Ishikawa (cell line): Measurements from ENCODE around the gene ABCB6.

Experiments
- CEBPB ChIP-seq: IDR thresholded peaks from 2 replicates; pipeline ENCODE4 v1.6.1; 2012
- CREB1 ChIP-seq: IDR thresholded peaks from 2 replicates; pipeline ENCODE4 v1.6.1; 2012; ENCODE audit warnings: low read depth
- EGR1 ChIP-seq: IDR thresholded peaks from 2 replicates; pipeline ENCODE4 v1.6.1; 2012
- EP300 ChIP-seq: IDR thresholded peaks from 2 replicates; pipeline ENCODE4 v1.6.1; 2012; ENCODE audit warnings: borderline replicate concordance
- FOXM1 ChIP-seq: IDR thresholded peaks from 2 replicates; pipeline ENCODE4 v1.6.1; 2012; ENCODE audit warnings: low read depth, borderline replicate concordance
- NFIC ChIP-seq: IDR thresholded peaks from 2 replicates; pipeline ENCODE4 v1.6.1; 2012
- RAD21 ChIP-seq: IDR thresholded peaks from 2 replicates; pipeline ENCODE4 v1.6.1; 2012; ENCODE audit warnings: low read depth
- REST ChIP-seq: IDR thresholded peaks from 2 replicates; pipeline ENCODE4 v1.6.1; 2012; ENCODE audit warnings: low read depth, mild to moderate bottlenecking
- TAF1 ChIP-seq: IDR thresholded peaks from 2 replicates; pipeline ENCODE4 v1.6.1; 2012; ENCODE audit warnings: low read depth, mild to moderate bottlenecking
- TCF12 ChIP-seq: IDR thresholded peaks from 2 replicates; pipeline ENCODE4 v1.6.1; 2012; ENCODE audit warnings: low read depth
- TEAD4 ChIP-seq: IDR thresholded peaks from 2 replicates; pipeline ENCODE4 v1.6.1; 2012
- YY1 ChIP-seq: IDR thresholded peaks from 2 replicates; pipeline ENCODE4 v1.6.1; 2012; ENCODE audit warnings: low read depth
- ZBTB7A ChIP-seq: IDR thresholded peaks from 2 replicates; pipeline ENCODE4 v1.6.1; 2012; ENCODE audit warnings: low read depth
- TF ChIP-seq, protein P1 (sequence below): IDR thresholded peaks from 2 replicates; pipeline ENCODE4 v1.6.1; 2012
- TF ChIP-seq, protein P2 (sequence below): IDR thresholded peaks from 2 replicates; pipeline ENCODE4 v1.6.1; 2012

The ABCB6 gene

DNA sequence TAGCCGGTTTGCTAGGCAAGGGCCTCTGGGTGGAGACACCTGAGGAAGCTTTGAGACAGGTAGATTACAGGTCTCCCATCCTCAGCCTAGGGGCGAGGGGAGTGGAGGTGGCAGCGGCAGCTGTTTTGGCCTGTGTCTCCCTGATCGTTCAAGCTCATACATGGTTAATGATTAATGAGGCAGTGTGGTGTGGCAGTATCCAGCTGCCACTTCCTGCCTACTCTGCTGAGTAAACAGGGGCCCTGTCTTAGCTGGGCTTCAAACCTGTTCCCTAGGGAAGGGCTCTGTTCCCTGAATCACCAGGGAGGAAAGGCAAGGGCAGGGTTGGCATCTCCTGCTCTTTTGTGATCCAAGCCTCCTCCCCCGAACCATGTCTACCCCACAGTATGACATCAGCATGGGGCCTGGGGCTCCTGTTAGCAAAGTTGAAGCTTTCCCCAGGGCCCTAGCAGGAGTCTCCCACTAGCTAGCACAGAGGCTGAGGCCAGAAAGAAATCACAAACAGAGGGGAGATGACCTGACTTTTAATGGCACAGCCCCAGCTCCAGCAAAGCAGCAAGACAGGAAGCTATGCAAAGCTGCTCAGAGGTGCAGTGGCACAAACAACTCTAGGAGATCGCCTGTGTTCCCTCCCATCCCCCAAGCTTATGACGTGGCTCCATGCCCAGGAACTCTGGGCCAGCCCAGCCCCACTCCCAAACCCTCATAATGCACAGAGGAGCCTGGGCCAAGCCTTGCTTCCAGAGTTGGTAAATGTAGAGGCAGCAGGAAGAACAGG lies 30.6 kb upstream of the ABCB6 start:
- TF ChIP-seq EP300 (no peak), NFIC (peak; percentile 57), FOXM1 (no peak), CREB1 (peak; percentile 70)
- TF ChIP-seq, protein P1, sequence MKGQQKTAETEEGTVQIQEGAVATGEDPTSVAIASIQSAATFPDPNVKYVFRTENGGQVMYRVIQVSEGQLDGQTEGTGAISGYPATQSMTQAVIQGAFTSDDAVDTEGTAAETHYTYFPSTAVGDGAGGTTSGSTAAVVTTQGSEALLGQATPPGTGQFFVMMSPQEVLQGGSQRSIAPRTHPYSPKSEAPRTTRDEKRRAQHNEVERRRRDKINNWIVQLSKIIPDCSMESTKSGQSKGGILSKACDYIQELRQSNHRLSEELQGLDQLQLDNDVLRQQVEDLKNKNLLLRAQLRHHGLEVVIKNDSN, result no peak
- TF ChIP-seq, protein P2, sequence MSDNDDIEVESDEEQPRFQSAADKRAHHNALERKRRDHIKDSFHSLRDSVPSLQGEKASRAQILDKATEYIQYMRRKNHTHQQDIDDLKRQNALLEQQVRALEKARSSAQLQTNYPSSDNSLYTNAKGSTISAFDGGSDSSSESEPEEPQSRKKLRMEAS, result no peak

DNA sequence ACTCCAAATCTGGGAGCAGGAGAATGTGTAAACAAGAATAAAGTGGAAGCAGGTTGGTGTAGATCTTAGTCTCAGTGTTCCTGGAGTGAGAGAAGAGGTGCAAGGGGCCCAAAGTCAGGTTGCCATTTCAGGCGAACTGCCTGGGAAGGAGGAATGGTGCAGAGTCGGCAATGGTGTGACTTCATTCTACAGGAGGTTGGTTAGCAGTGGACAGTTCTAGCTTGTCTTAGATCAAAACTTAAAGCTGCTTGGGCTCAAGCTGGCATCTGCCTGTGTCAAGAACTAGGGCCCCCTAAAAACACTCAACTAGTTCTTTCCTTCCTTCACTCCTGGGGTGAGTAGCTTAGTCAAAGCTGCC lies 30.1 kb upstream of the ABCB6 start:
- TF ChIP-seq, protein P1, result no peak
- TF ChIP-seq EP300, result no peak
- no peak for TF ChIP-seq TEAD4
- TF ChIP-seq TCF12, result no peak
- no peak for TF ChIP-seq FOXM1
- TF ChIP-seq, protein P2, result no peak
- TF ChIP-seq CEBPB, result no peak
- TF ChIP-seq YY1, result no peak
- TF ChIP-seq EGR1, result no peak
- no peak for TF ChIP-seq NFIC
- no peak for TF ChIP-seq RAD21
- no peak for TF ChIP-seq CREB1
- TF ChIP-seq TAF1, result no peak
- TF ChIP-seq ZBTB7A, result no peak

DNA sequence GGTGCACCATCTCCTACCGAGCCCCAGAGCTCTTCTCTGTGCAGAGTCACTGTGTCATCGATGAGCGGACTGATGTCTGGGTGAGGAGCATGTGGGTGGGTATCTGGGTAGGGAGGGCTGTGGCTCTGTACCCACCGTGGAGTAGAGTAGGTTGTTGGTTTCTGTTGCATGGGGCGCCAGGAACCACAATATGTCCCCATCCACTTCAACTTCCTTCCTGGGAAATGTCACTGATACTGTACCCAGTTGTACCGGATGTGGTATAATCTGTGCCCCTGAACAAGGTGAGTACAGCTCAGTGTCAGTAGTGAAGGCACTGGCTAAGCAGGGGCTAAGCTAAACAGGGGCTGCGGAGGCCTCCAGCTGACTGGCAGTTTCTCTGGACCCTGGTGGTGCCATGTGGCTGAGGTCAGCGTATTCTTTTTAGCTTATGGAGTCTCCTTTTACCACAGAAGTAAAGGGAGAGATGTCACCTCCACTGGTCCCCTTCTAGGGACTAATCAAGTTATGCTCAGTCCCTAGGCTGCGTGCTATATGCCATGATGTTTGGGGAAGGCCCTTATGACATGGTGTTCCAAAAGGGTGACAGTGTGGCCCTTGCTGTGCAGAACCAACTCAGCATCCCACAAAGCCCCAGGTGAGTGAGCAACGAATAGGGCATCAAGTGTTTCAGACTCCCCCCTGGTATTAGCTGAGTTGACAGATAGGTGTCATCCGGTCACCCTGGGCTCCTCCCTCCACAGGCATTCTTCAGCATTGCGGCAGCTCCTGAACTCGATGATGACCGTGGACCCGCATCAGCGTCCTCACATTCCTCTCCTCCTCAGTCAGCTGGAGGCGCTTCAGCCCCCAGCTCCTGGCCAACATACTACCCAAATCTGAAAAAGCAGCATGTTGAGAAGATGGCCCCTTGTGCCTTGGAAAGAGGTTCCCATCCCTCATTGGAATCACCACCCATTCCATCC lies 29.2 kb upstream of the ABCB6 start:
- TF ChIP-seq CEBPB (no peak), TAF1 (no peak), REST (no peak), TCF12 (no peak), CREB1 (no peak), NFIC (no peak), ZBTB7A (no peak), EP300 (no peak), FOXM1 (no peak), EGR1 (no peak), TEAD4 (no peak), YY1 (no peak), RAD21 (no peak)
- TF ChIP-seq, protein P1, result no peak
- TF ChIP-seq, protein P2, result no peak

- TF ChIP-seq TAF1, result no peak
Observed at GRCh38 chr2:219246559-219246958, 27.8 kb upstream of the ABCB6 start.

DNA sequence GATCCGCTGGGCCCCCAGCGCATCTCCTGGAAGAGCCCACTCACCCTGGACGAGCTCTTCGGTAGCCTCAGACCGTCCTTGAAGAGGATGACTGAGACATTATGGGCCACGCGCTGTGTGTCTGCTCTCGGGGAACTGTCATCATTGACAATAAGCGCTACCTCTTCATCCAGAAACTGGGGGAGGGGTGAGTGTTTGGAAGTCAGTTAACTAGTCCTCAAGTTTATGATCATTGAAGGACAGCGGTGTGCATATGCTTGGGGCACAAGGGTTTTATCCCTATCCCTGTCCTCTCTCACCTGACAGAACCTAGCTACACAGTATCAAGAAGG lies 27.1 kb upstream of the ABCB6 start:
- TF ChIP-seq, protein P1, result no peak
- TF ChIP-seq CEBPB (no peak), CREB1 (no peak), EP300 (no peak), TCF12 (no peak), TAF1 (no peak), REST (no peak), FOXM1 (no peak), RAD21 (no peak), YY1 (no peak), EGR1 (no peak), TEAD4 (no peak), NFIC (no peak), ZBTB7A (no peak)
- TF ChIP-seq, protein P2, result no peak
